ENCODE measurements around the gene MBD6.

Gene MBD6

DNA sequence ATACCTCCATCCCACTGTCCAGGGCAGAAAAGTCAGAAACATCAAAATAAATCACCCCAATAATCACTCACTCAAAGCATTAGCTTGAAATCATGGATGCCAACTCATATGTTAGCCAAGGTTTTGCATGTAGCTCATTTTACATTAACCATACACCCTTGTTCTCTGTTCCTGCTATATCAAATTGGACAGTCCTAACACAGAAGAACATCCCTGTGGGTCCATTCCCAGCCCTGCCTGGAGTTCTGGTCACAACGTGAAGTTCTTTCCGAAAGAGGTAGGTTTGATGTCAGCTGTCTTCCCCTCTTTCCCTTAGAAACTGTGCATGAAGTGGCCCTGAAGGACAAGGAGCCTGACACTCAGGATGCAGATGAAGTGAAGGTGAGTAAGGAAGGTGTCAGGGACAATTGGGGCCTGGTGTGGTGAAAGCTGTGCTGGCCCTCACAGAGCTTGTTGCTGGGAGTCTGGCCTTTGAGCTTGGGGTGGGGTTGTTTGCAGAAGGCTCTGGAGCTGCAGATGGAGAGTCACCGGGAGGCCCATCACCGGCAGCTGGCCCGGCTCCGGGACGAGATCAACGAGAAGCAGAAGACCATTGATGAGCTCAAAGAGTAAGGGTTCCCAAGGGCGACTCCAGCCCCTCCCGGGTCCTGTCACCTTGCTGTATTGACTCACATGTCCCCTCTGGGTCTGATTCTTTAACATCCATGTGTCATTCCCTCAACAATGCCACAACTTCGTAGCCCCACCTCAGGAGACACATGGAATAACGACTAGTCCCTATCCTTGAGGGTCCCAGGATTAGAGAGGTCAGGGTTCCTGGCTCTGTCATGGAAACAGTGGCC is 53.4 kb downstream of the MBD6 start:
- no peak for DNase-seq (ENCODE audit: low read depth in 3 of 3)

DNA sequence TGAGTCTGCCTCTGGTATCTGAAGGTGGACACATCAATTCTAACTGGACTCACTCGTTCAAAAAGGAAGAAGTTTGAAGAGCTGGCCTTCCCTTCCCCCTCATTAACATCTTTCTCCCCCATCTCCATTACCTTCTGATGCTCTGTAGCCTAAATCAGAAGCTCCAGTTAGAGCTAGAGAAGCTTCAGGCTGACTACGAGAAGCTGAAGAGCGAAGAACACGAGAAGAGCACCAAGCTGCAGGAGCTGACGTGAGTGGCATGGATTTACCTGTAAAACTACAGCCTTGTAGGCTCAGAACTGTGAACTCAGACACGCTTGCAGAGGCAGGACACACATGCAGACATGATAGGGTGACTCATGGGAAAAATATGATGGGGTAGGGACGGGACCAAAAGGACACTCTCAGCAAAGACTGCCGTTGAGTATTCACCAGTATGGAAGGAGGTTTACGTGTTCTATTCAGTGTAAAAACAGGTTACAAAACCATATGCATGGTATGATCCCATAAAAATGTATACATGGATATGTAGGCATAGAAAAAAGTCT is 54.1 kb downstream of the MBD6 start:
- DNase-seq (ENCODE audit: low read depth in 3 of 3), result no peak

GRCh38 chr12:57577981-57578758 is 55.5 kb downstream of the MBD6 start:
- no peak for DNase-seq (ENCODE audit: low read depth in 3 of 3)

- no peak for DNase-seq (ENCODE audit: low read depth in 3 of 3)
These were observed 56.4 kb downstream of the MBD6 start for GRCh38 chr12:57579011-57579410.
